B cell (primary cell): ENCODE data around the gene EHD4. TPM values are rescaled to one million over a fixed set of nuclear protein-coding genes. Genes with fewer than 3 reads are reported as not detected.

Source experiments
- ATAC-seq: fragments of 200-7000 bp; cut with Tn5 transposase; one replicate; pipeline ENCODE4 v1.10.0; 2021; ENCODE audit warnings: low read depth, mild to moderate bottlenecking, moderate number of reproducible peaks, moderate library complexity
- CTCF ChIA-PET: fragments of 350-600 bp; sonication (Branson Sonifier 250); formaldehyde crosslinking; loops from one replicate; lab custom pipeline; 2021; ENCODE audit warnings: antibody characterized with exemption, inconsistent platforms; lab: Charles Lee
- POLR2A ChIA-PET: fragments of 350-600 bp; sonication (Branson Sonifier 250); formaldehyde crosslinking; loops from one replicate; lab custom pipeline; 2021; ENCODE audit warnings: antibody characterized with exemption; lab: Charles Lee
- DNase-seq: peaks from one replicate; pipeline ENCODE4 v3.0.0; 2013
- H2AFZ ChIP-seq: 2 replicates; pipeline ENCODE4 v1.6.1; 2012; ENCODE audit warnings: mild to moderate bottlenecking, low read depth, low read length; ENCODE audit not compliant: insufficient read depth, poor library complexity, severe bottlenecking
- H3K27ac ChIP-seq, 2 donors: 1 replicate in 1 of 2; 2 replicates in 1 of 2; pipeline ENCODE4 v1.5.1; 2012 to 2013; ENCODE audit warnings: low read length in 2 of 2, mild to moderate bottlenecking in 2 of 2, moderate library complexity in 1 of 2
- H3K27me3 ChIP-seq, 4 experiments: fragments of 200-600 bp in 1 of 4; sonication (generic) in 1 of 4; replicated peaks in 1 of 4; 1 replicate in 2 of 4; 2 replicates in 2 of 4; pipeline versions ENCODE4 v1.6.1 to v1.7.0; 2013 to 2016; ENCODE audit warnings: low read length in 3 of 4, mild to moderate bottlenecking in 2 of 4, mixed read lengths in 1 of 4, moderate library complexity in 1 of 4; ENCODE audit not compliant: insufficient read depth in 4 of 4, control insufficient read depth in 3 of 4; ENCODE audit errors: control extremely low read depth in 1 of 4
- H3K36me3 ChIP-seq, 2 experiments: replicated peaks in 1 of 2; 1 replicate in 1 of 2; 2 replicates in 1 of 2; pipeline versions ENCODE4 v1.6.1 to v1.7.1; 2013; ENCODE audit warnings: low read length in 1 of 2; ENCODE audit not compliant: insufficient read depth in 2 of 2, control insufficient read depth in 1 of 2; ENCODE audit errors: control extremely low read depth in 1 of 2, extremely low read depth in 1 of 2
- H3K4me1 ChIP-seq, 2 donors: fragments of 200-600 bp in 1 of 2; sonication (generic) in 1 of 2; 1 replicate in 1 of 2; 2 replicates in 1 of 2; pipeline versions ENCODE4 v1.5.1 to v1.6.1; 2013 to 2017; ENCODE audit warnings: low read length in 2 of 2; ENCODE audit not compliant: control insufficient read depth in 2 of 2, insufficient read depth in 2 of 2
- H3K4me2 ChIP-seq: replicated peaks from 2 replicates; pipeline ENCODE3; 2012; ENCODE audit warnings: mild to moderate bottlenecking, low read depth, low read length; ENCODE audit not compliant: poor library complexity, severe bottlenecking
- H3K4me3 ChIP-seq, 5 experiments: fragments of 200-600 bp in 1 of 5; sonication (generic) in 1 of 5; 1 replicate in 3 of 5; 2 replicates in 2 of 5; pipeline versions ENCODE4 v1.5.1 to v1.7.0; 2011 to 2016; ENCODE audit warnings: low read length in 4 of 5, mild to moderate bottlenecking in 4 of 5, low read depth in 2 of 5, control low read depth in 1 of 5, moderate library complexity in 1 of 5; ENCODE audit not compliant: insufficient read depth in 1 of 5; ENCODE audit errors: control extremely low read depth in 1 of 5, extremely low read depth in 1 of 5
- H3K79me2 ChIP-seq: fragments of 200-600 bp; sonication (generic); one replicate; pipeline ENCODE4 v1.6.0; 2016; ENCODE audit warnings: low read length; ENCODE audit not compliant: control insufficient read depth, insufficient read depth
- H3K9ac ChIP-seq: fragments of 200-600 bp; sonication (generic); 2 replicates; pipeline ENCODE4 v1.6.1; 2017; ENCODE audit warnings: mild to moderate bottlenecking, low read length, moderate library complexity
- H3K9me3 ChIP-seq, 3 donors: one replicate each; pipeline versions ENCODE4 v1.6.1 to v1.7.1; 2013; ENCODE audit warnings: low read length in 2 of 3; ENCODE audit not compliant: control insufficient read depth in 2 of 3, insufficient read depth in 1 of 3; ENCODE audit errors: control extremely low read depth in 1 of 3
- H4K20me1 ChIP-seq: 2 replicates; pipeline ENCODE4 v1.6.0; 2012; ENCODE audit warnings: mild to moderate bottlenecking, low read length; ENCODE audit not compliant: insufficient read depth, control insufficient read depth, poor library complexity, severe bottlenecking
- H3K27ac Mint-ChIP-seq: one replicate; pipeline ENCODE4 v1.8.0; 2021; ENCODE audit warnings: mixed read lengths
- H3K27me3 Mint-ChIP-seq: one replicate; pipeline ENCODE4 v1.8.0; 2021; ENCODE audit warnings: mixed read lengths
- H3K4me1 Mint-ChIP-seq: one replicate; pipeline ENCODE4 v1.8.0; 2021; ENCODE audit warnings: mixed read lengths
- H3K4me3 Mint-ChIP-seq: one replicate; pipeline ENCODE4 v1.8.0; 2021; ENCODE audit warnings: mixed read lengths
- H3K9me3 Mint-ChIP-seq: one replicate; pipeline ENCODE4 v1.8.0; 2022; ENCODE audit warnings: mixed read lengths; ENCODE audit not compliant: insufficient read depth
- CTCF ChIP-seq: fragments of 200-600 bp; IDR thresholded peaks from one replicate; pipeline ENCODE4 v1.8.0; 2022; ENCODE audit warnings: antibody characterized with exemption, mild to moderate bottlenecking
- EZH2 ChIP-seq: IDR thresholded peaks from 2 replicates; pipeline ENCODE4 v1.6.1; 2012; ENCODE audit warnings: borderline replicate concordance, low read depth, mild to moderate bottlenecking, moderate library complexity, low read length; ENCODE audit not compliant: insufficient read depth, poor library complexity, severe bottlenecking
- WGBS: methylation state at CpG from one replicate; pipeline ENCODE4 v1.1.5; 2013; ENCODE audit warnings: missing lambda C conversion rate; ENCODE audit not compliant: insufficient coverage; 5-methylcytosine and 5-hydroxymethylcytosine counted together
- intact Hi-C: fragments of 100-400 bp; cut with micrococcal nuclease; formaldehyde crosslinking; loops from one replicate; pipeline ENCODE4 v1.10.0; 2022
- polyA plus RNA-seq: library from polyadenylated mRNA; depleted of rRNA; stranded (reverse); fragments of >200 nt; gene quantifications from 2 replicates; pipeline ENCODE4 v1.2.3, GENCODE V29; 2012
- total RNA-seq, 2 donors: library from RNA; stranded (reverse); fragments of 120-200 nt in 1 of 2; gene quantifications; 1 replicate in 1 of 2; 2 replicates in 1 of 2; pipeline versions ENCODE4 v1.2.3 to v1.2.4, GENCODE V29; 2013 to 2022

The EHD4 gene
- total and polyA plus RNA-seq, 2 donors (not counting 1 experiment from before 2014, with no cell fraction given) = 3.1 to 12.7 TPM

GRCh38 chr15:41888662-41889253 is 83.6 kb downstream of the EHD4 start:
- ATAC-seq (peak; percentile 47), DNase-seq (no peak)
- no peak overlapping the region for H3K4me3 ChIP-seq
- intact Hi-C loops = no loop called here
- H2AFZ ChIP-seq = peak overlapping the region; percentile 47
- peaks cover 35 to 44% of the 10 kb centered on the region in 2 donors for H3K4me1 ChIP-seq
- Mint-ChIP-seq H3K27ac (peak overlapping the region; percentile 59), H3K4me3 (peak overlapping the region; percentile 29), H3K4me1 (peaks cover 47% of the 10 kb centered on the region), H3K27me3 (no peaks in the 10 kb centered on the region), H3K9me3 (no peaks in the 10 kb centered on the region)
- no peak overlapping the region for H3K9ac ChIP-seq
- peak overlapping the region; percentile 59 for H3K4me2 ChIP-seq
- H3K36me3 ChIP-seq = no peaks in the 10 kb centered on the region
- no peak overlapping the region for H3K27ac ChIP-seq
- no peaks in the 10 kb centered on the region for H4K20me1 ChIP-seq
- peaks cover 0 to 15% (median 0%) of the 10 kb centered on the region in 3 donors for H3K9me3 ChIP-seq
- WGBS = 54% methylated on average over 7 of the region's 7 CpGs
- no peaks in the 10 kb centered on the region for H3K27me3 ChIP-seq
- TF ChIP-seq CTCF (no peak), EZH2 (no peak)
- ChIA-PET CTCF (interaction anchor here (0.9 to 11.0 kb wide), 2 partner anchors 14 to 115 kb away, joined by 3 to 81 read pairs; partner anchors contain the start of gene MAPKBP1), POLR2A (no interaction called here)
- peaks cover 4% of the 10 kb centered on the region for H3K79me2 ChIP-seq

- H3K9ac ChIP-seq = no peak overlapping the region
- Mint-ChIP-seq H3K27me3 (no peaks in the 10 kb centered on the region), H3K4me1 (peaks cover 42% of the 10 kb centered on the region), H3K27ac (peak overlapping the region; percentile 4), H3K9me3 (no peaks in the 10 kb centered on the region), H3K4me3 (no peak overlapping the region)
- H4K20me1 ChIP-seq = no peaks in the 10 kb centered on the region
- H3K9me3 ChIP-seq = peaks cover 0 to 15% (median 0%) of the 10 kb centered on the region in 3 donors
- CTCF ChIA-PET = interaction anchor here (11.0 kb wide), 1 partner anchor 15 kb away, joined by 81 read pairs; no protein-coding TSS in a partner anchor
- H3K27ac ChIP-seq = no peak overlapping the region
- H3K4me3 ChIP-seq = no peak overlapping the region
- POLR2A ChIA-PET = no interaction called here
- 98% methylated on average over 9 of the region's 9 CpGs for WGBS
- no peak for TF ChIP-seq CTCF
- no peak for TF ChIP-seq EZH2
- H3K4me2 ChIP-seq = no peak overlapping the region
- H2AFZ ChIP-seq = no peak overlapping the region
- H3K79me2 ChIP-seq = peaks cover 4% of the 10 kb centered on the region
- no peaks in the 10 kb centered on the region for H3K36me3 ChIP-seq
- DNase-seq (no peak), ATAC-seq (no peak)
- intact Hi-C loops = no loop called here
- H3K4me1 ChIP-seq = peaks cover 31 to 42% of the 10 kb centered on the region in 2 donors
- H3K27me3 ChIP-seq = peaks cover 0 to 1% (median 0%) of the 10 kb centered on the region in 4 experiments
Measured at GRCh38 chr15:41887893-41888292, 84.5 kb downstream of the EHD4 start.
